ENCODE measurements around the gene MOBP.

The MOBP gene

GRCh38 chr3:39550354-39551051 is 83.0 kb downstream of the MOBP start:
- DNase-seq = no peak
